Femur (tissue), 1 donor: Measurements from ENCODE around the gene ABL1.
A peak's percentile ranks its signal among the peaks of the same experiment; 100 is the strongest.
"Not testable (repeated sequence)": the region's sequence is repeated elsewhere in the genome, so short reads cannot be mapped to it uniquely, and the experiment has no call there.

Source experiments
- DNase-seq: peaks from one replicate; pipeline ENCODE4 v3.0.0-alpha.2; 2017

Gene ABL1

DNA sequence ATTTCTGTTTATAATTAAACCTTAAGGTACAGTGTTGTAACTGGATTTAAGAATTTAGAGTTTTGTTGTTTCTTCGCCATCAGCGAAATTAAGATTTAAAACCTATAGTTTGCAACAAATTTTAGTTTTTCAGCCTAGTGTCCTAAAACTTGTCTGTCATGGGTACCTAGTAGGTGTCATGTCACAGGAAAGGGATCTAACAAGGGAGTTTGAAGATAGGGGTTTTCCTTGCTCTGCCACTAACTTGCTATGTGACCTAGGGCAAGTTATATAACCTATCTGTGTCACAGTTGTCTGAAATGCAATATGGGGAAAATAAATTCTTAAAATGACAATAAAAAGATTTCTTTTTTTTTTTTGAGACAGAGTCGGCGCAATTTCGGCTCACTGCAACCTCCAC, 9.2 kb upstream of the ABL1 start:
- DNase-seq = no peak

DNA sequence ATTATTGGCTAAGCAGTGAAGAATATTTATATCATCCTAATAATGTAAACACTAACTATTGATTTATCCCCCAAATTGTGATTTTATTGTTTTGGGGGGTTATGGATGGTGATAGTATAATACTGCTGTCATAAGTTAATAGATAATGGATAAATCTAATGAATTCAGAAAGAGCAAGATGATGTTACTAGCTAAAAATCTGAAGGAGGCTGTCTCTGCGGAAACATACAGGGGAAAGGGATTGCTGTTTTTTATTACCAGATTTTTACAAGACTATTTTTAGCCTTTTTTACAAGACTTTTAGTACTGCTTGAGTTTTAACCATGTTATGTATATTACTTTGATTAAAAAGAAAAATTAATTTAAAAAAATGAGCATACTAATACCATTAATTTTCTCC, 5.3 kb upstream of the ABL1 start:
- DNase-seq = no peak

DNA sequence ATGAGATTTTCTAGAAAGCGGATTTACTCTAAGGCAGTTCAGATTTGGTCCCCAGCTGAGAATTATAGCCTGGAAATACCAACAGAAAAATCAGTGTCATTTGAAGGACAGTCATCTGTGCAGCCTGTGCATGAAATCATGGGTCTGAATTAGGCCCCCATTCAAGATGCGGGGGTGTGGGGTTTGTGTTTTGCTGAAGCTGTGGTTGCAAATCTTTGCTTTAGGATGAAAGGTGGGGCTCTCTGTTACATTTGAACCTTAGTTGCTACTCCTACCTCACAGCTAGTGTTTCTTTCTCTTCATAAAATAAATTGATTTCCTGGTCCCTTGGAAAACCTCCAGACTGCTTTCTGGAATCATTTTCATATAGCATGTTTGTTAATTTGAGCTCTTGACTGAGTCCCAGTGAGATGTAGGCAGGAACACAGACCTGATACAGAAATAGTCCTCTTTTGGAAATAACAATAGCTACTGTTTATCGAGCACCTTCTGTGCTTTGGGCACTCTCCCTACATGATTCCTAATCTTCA, 4.8 kb upstream of the ABL1 start:
- DNase-seq = no peak

DNA sequence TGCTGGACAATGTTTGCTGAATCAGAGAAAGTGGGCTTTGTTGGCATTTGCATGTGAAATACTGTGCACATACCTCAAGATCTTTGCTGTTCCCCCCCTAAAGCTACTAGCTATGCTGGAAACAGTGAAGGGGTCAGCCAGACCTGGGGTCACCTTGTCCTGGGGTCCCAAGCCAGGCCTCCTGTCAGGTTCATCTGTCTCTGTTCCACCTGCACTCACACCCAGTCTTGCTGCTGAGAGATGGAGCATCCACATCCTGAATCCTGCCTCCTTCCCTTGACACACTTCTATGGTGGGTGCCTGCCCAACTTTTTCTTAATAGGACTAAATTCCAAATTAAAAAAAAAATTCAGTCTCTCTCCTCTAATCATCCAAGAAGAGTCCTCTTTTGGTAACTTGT, 4.0 kb upstream of the ABL1 start:
- DNase-seq = no peak

DNA sequence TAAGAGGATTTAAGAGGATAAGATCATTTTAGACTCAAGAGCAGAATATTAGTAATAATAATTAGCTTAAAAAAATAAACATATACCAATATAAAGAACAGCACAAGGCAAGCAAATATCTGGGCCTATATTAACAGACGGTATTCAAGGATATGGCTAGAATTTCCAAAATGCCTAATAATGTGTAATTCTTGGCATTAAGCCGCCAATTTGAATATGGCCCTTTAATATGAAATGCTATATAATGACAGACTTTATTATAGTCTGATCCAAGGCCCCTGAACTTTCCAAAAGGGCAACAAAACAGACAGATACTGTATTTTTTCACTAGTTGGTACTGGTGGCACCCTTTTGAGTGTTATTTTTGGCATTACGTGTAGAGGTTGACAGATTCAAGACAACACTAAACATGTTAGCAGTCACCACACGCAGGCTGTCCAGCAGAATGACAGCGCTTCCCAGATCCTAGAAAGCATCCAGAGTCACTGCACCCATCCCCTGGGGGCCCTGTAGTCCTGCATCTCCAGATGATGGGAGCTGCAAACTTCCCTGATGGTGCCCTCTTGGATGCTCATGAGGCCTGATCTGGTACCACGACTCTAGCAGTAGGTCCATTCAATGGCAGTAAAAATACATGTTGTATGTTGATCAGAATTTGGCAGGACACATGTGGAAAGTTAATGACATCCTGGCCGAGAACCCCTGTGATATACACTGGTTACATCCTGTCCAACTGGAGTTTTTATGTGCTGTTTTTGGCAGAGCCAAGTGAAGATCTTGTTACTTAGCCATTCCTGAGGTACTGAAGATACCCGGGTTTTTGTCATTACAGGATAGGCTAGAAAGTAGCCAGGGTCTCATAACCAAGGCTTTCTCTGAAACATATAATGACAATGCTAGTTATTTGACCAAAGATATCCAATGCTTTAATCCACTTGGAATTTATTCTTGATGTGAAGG, 1.7 kb upstream of the ABL1 start:
- peak; percentile 52 for DNase-seq

DNA sequence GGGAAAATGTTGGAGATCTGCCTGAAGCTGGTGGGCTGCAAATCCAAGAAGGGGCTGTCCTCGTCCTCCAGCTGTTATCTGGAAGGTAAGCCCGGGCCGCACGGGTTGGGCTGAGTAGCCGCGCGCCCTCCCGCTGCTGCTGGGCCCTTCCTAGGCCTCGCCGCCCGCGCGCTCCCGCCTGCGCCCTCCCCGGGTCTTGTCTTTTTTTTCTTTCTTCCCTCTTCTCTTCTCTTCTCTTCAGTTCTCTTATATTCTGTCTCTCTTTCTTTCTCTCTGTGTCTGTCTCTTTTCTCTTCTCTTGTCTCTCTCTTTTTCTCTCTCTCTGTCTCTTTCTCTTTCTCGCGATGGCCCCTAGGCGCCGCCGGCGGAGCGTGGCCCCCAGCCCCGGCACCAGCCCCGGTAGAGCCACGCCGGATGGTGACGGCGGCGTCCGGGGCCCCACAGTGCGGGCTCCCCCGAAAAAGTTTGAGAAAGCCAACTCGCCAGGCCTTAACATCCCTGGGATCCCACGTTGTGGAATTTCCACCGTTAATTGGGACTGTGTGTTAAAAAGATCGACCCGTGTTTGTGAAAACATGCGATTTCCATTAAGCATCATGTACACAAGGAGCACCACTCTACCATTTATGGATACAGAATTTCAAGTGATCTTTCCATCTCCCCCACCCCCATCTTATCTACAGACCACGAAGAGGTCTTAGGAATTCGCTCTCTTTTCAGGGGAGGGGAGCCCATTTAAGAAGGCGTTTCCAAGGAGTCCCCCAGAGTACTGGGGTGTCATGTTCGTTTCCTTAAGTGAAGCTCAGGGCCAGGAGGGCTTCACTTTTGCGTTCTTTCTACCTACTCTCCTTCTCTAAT, 616 bp downstream of the ABL1 start:
- peak; percentile 77 for DNase-seq

DNA sequence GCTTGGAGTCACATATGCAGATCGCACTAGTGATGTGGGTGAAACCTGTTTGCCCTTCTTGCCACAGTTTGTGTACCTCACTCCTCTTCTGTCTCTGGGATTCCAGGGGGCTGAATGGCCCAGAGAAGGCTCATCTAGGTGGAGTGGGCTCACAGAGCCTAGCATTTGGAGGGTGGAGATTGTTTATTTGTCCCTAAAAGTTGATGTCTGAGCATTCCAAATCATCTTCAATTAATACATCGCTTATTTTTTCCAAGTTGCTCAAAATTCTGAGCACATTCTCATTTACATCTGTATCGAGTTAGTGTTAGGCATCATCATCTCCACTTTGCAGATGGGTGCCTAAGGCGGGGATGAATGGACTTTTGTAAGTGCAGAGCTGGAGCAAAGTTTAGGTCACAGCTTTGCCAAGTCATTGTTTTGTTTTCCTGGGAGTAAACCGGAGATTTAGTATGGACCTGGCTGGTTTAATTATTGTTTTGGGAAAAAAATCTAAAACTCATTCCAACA, 2.0 kb downstream of the ABL1 start:
- DNase-seq = no peak

DNA sequence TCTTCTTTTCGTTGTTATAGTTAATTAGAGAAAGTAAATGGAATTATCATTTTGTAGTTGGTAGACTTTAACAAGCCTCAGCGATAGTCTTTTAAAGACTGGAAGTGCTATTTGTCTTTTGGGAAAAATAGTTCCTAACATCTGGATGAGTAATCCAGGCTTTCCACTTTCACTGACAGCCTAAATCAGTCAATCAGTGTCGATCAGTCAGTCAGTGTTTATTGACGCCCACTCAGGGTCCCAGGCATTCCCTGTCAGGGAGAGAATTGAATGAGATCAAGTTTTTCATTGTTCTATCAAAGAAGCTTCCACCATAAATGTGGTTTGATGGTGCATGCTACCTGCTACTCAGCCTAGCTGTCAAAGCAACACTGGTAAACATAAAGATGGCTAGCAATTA, 2.6 kb downstream of the ABL1 start:
- DNase-seq = no peak

DNA sequence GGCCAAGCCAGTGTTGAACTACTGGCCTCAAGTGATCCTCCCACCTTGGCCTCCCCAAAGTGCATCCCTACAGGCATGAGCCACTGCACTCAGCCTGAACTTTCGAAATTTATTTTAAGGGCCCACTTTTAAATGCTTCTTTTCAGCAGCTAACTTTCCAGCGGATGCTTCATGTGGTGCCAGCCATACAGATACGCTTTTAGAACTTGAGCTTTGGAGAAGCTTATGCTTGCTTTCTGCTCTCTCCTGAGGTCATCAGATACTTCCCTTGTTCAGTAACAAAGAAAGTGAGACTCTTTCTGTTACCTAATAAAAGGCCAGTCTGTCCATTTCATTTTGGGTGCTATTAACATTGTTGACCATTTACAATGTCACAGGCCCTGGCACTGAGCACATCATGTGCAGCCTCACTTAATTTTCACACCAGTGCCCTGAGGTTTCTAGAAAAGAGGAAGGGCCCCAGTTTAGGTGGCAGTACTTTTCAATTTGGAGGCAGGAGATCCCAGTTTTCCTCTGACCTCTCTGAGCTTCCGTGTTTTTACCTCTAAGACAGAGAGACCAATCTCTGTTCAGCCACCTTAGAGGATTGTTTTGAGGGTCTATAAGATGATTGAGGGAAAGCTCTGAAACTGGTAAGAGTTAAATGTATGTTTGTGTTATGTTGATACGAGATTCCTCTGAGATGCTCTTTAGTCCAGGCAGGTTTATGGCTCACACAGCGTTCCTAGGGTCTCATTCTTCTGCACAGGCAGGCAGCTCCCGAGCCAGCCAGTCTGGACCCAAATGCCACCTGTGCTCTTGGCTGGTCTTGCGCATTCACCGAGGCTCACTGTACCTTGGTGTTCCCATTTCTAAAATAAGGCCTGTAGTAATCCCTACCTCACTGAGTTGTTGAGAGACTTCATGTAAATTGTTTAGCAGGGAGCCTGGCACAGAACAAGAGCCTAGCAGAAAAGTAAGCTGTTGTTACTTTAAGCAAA, 4.4 kb downstream of the ABL1 start:
- no peak for DNase-seq

DNA sequence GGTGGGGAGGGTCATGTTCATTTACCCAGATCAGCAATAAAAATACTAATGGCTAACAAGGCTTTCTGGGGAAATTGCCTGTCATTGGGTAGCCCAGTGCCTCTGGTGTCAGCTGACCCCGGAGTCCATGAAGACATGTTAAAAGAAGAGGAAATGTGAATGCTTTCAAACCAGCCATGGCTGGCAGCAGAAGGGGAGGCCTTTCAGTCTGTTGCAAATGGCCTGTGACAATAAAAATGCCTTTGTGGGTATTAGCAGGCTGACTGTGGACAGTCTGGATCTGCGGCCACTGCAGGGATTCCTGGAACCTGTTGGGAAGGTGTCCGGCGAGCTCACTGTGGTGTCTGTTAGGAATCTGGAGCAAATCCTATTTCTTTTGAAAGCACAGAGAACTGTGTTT, 7.5 kb downstream of the ABL1 start:
- no peak for DNase-seq

DNA sequence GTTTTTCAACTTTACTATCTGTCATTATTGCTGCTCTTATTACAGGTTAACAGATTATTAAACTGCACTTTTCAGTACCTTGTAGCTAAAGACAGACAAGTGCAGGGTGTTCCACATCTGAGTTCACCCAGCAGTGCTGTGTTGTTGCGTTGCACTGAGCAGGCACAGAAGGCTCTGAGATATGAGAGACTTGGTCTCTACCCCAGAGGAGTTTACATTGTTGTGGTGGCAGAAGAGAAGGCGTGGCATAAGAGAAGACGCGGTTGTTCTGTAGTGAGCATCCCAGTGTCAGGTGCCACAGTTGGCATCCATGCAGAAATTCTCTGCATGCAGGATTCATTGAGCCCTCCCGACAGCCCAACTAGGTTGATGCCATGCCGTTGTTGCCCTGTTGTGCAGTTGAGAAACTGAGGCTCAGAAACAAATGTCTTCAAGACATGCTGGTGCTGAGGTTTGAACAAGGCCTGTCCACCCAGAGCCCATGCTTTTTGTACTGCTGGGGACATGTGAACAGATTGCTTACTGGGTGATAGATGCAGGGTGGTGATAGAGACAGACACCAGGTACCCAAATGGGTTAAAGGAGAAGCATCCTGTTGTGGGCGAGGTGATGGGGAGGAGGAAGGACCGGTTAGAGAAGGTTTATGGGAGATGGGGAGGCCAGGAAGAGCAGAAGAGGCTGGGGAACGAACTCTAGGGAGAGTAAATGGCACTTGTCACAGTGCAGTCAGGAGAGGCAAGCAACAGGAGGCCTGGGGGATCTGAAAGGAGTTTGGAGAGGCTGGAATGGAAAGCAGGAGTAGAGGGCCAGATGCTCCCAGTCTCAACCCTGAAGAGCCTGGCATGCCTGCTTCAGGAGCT, 8.2 kb downstream of the ABL1 start:
- no peak for DNase-seq

DNA sequence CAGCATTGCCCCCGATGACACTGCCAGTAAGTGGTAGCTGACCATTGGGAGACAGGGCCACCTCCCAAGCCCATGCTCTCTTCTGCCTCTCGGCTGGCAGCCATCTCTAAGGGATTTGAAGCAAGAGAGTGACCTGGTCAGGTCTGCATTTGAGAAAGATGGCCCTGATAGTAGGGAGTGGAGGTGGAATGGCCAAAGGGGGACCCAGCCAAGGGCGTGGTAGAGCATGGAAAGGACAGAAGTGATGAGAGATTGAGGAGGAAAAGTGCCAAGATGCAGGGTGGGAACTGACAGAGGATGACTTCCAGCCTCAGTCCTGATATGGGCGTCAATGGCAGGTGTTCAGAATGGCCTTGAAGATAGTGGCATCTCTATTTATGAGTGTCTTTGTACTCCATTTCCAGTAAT, 9.0 kb downstream of the ABL1 start:
- no peak for DNase-seq

DNA sequence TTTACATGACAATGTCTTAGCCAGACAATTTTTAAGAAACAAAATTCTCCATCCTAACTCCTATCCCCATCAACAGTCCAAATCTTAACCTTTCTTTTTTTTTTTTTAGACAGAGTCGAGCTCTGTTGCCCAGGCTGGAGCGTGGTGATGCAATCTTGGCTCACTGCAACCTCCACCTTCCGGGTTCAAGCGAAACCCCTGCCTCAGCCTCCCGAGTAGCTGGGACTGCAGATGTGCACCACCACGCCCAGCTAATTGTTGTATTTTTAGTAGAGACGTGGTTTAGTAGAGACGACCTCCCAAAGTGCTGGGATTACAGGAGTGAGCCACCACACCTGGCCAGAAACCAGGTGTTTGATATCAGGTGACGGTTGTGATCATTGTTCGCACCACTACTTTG, 10.2 kb downstream of the ABL1 start:
- no peak for DNase-seq

DNA sequence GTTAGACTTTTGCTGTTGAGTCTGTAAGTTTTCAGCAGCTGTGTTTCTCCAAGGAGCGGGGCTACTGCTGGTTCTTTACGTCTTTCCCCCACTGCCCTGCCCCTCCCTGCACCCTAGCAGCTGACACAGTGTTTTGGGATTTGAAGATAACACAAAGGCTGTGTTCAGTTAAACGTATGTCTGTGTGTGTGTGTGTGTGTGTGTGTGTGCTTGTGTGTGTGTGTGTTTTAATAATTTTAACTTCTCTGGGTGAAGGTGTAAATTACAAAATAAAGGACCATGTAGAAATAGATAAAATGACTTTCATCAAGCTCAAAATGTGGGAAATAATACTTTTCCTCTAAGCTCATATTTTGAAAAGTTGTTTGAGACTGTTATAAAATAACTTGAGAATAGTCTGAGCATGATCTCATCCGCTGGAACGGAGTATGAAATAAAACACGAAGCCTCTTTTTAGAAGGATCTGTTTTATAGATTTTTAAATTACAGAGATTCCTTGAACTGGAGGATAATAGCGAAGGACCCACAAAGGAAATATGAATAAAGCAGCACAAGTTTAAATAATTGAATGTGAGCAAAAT, 10.9 kb downstream of the ABL1 start:
- peak; percentile 85 for DNase-seq

DNA sequence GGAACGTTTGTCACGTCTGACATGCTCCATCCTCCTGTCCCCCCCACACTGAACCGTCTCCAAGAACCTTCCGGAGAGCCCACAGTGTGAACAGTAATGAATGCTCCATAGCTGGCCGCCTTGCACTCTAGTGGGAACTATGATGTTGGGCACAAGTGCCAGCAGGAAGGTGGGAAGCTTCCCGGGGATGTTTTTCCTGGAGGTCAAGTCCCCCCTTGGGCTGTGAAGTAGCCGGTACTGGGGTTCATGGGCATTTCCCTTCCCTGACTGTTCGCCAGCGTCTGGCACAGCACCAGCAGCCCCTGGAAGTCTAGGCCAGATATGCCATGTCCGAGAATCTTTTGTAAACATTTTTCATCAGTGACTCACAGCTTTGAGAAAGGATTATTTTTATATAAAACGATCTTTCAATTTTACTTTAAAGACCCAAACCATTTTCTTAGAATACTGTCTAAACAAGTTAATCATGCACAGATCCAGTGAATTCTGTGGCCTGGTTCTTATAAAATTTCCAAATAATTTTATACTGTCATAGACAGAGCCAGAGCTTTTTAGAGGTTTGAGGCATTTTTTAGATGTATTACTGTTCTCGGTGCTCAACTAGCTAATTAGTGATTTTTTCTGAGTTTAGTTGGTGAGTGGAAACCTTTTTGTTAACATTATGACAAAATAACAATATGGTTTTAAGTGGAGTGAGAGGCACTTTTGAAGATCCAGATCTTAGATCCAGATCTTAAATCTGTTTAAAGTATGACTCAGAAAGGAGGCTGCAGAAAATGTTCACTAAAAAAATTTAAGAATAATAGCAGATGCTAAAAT, 11.6 kb downstream of the ABL1 start:
- peak; percentile 72 for DNase-seq

DNA sequence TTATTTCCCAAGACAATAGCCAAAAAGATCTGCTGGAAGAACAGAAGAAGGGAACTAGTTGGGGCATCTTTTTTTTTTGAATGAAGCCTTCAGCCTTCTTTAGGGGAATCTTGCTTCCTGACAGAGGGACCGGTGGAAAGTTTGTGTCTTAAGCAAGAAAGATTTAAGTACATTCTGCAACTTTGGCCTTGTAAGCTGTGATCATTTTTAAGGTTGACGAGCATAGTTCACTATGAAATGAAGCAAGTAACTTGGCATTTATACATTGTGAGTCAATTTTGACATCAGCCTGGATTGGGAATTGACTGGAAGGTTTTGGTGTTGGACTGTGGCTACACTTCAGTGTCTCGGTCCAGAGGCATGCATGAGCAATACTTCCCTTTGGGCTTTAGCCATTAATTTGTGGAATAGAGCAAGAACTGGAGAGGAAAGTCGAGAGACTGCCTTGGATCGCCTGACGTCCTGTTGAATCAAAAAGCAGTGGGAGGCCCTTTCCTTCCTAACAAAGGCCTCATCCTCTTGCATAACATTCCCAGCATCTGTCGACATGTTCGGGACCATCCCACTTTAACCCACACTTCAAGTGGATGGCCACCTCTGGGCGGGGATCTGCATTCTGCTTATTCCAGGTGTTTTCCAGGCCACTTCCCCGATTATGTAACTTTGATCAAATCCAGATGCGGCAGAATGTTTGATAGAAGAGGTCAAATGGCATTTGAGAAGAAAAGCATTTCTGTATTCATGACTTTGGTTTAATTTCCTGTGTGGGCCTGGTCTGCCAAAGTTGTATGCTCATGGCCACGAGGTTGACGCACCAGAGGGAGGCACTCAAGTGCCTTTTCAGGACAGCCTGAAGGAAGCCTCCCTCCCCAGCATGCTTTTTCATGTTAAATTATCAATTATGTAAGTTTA, 12.5 kb downstream of the ABL1 start:
- peak; percentile 93 for DNase-seq

DNA sequence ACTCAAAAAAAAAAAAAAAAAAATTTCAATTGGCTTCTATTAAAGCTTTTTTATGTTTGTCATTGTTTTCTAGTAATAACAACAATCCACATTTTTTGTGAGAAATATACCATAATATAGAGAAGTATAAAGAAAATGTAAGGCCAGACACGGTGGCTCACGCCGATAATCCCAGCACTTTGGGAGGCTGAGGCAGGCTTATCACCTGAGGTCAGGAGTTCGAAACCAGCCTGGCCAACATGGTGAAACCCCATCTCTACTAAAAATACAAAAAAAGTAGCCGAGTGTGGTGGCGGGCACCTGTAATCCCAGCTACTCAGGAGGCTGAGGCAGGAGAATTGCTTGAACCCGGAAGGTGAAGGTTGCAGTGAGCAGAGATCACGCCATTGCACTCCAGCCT, 13.5 kb downstream of the ABL1 start:
- DNase-seq = not testable (repeated sequence)

DNA sequence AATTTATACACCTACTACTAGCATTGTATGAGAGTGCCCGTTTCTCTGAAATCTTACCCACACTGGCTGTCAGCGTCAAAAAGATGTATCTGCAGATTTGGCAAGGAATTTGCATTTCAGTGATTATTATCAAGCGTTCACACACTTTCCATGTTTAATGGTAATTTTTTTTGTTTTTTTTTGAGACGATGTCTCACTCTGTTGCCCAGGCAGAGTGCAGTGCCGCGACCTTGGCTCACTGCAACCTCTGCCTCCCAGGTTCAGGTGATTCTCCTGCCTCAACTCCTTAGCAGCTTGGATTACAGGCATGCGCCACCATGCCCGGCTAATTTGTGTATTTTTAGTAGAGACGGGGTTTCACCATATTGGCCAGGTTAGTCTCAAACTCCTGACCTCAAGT, 14.3 kb downstream of the ABL1 start:
- no peak for DNase-seq

DNA sequence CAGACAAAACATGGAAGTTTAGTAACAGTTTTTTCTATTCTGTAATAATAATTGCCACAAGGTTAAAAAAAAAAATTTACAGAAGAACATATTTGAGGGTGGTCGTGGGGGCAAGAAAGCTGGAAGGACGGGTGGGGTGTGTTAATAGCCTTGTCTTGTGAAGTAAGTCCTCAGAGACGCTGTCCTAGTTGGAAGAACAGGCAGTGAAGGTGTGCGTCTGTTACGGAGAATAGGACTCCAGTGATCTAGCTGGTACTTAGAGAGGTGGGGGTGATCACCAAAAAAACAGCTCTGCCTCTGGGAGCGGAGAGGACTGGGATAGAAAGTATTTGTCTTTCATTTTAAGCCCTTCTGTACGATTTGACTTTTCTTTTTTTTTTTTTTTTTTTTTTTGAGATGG, 17.7 kb downstream of the ABL1 start:
- no peak for DNase-seq
